OCI-M1 (cell line): ENCODE results near the gene OTOA.
"Not testable (repeated sequence)": the region's sequence is repeated elsewhere in the genome, so short reads cannot be mapped to it uniquely, and the experiment has no call there.

Source experiments
- DNase-seq: peaks from one replicate; lab custom pipeline; 2025; lab: John Stamatoyannopoulos, UW

Gene OTOA

DNA sequence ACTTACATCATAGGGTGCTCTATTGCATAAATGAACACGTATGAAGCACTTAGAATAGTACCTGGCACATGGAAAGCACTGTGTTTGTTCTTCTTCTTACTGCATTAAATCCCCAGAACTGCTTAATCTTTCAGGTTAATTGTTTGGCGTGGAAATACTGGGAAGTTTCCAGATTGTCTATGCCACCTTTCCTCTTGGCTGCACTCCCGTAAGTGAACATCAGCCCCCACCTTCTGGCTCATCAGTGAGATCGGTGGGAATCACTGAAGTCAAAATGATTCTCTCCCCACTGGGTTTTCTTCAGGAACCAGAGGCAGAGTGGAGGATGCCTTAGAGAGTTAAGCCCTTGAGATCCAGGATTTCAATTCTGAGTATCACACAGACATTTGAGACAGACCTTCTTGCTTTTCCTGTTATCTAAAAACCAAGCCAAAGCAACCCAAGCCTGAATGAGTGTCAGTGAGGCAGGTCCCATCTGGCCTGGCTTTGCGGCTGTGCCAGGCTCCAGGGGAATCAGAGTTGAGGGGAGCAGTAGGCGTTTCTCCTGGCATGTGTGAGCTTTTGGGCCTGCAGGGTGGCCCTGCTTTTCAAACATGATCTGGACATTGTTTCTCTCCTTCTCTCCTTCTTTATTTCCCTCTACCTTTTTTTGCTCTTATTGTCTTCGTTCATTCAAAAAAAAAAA, 59.1 kb downstream of the OTOA start:
- no peak for DNase-seq

DNA sequence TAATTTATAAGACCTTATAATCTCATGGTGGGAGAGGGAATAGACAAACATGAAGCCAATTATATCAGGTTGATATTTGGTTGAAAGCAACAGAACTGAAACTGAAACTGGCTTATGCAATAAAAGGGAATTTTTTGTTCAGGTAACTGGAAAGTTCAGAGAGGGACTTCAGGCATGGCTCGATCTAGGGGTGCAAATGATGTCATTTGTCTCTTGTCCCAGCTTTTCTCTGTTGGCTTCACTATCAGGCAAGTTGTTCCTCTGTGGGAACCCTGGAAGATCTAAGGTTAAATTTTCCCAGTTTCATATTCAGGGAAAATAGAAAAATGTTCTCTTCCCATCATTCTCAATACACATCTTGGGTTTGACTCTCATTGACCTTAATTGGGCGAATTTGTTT, 59.8 kb downstream of the OTOA start:
- peak; percentile 31 for DNase-seq

DNA sequence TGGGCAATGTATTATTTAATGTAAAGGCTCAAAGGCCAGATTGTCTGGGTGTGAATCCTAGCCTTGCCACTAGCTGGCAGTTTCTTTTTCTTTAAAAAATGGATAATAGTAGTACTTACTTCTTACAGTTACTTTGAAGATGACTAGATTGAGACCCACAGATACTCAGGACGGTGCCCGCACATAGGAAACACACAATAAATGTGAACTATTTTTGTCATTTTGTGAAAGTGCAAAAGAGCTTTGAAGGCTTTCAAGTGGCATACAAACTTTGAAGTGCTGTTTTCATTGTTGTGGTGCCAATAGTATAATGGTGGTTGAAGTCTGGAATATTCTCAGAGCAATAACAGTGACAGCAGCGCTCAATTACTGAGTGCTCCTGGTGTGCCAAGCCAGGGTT, 63.6 kb downstream of the OTOA start:
- no peak for DNase-seq

DNA sequence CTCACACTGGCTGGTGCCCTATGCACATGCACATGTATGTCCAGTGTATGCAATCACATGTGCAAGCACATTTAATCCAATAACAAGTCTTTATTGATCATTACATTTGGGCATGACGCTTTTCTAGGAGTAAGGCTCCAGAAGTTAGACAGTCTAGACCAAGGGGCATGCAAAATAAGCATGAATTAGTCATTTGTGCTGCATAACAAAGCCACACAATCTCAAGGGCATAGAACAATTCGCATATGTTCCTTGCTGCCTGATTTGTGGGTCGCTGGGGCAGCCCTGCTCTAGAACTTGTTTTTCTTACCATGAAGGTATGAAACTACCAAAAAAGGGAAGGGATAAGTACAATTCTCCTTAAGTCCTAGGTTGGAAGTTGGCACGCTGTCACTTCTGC, 67.5 kb downstream of the OTOA start:
- not testable (repeated sequence) for DNase-seq

DNA sequence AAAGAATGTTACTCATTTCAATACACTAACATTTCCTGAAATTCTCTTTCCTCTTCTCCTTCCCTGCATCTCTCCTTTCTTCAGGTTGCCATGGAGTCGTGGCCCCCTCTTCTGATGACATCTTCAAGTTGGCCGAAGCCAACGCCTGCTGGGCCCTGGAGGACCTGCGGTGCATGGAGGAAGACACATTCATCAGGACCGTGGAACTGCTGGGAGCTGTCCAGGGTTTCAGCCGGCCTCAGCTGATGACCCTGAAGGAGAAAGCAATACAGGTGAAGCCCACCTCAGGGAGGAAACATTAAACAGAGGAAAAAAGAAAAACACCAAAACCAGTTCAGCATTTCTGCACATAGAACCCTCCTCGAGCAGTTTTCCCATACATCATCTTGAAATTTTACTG, 76.9 kb downstream of the OTOA start:
- not testable (repeated sequence) for DNase-seq

DNA sequence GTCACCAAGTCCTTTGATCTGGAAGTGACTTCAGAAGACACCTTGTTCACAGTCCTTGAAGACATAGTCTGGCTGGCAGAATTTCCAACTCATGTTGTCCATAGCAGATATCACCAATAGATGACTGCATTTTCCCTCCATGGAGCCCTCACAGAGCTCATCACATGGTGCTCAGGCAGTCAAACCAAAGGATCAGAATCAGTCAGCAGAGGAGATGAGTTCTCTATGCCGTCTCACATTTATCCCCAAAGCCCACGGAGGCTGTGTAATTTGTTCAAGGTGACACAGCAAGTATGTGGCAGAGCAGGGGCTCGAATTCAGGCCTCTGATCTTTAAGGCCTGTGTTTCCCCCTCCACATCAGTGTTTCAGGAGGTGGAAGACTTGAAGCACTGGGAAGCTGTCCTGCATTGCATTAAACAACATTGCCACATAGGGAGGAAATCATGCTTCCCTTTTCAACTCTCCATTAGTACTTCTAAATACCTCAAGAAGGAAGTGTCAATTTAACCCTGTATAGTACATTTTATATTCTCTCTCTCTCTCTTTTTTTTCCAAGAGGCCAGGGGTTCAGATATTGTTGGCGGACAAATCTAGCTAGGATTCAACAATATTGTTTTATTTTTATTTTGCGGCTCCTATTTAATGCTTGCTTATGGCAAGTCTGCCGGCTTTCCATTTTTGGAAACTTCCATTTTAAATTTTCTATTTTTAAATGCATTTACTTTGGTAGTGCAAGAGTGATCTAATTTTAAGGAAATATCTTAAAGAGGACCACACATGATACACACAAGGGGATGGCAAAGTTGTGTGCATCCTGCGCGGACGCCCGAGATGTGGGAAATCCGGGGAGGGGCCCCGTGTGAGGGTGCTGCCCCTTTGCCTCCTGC, 92.7 kb downstream of the OTOA start:
- not testable (repeated sequence) for DNase-seq

DNA sequence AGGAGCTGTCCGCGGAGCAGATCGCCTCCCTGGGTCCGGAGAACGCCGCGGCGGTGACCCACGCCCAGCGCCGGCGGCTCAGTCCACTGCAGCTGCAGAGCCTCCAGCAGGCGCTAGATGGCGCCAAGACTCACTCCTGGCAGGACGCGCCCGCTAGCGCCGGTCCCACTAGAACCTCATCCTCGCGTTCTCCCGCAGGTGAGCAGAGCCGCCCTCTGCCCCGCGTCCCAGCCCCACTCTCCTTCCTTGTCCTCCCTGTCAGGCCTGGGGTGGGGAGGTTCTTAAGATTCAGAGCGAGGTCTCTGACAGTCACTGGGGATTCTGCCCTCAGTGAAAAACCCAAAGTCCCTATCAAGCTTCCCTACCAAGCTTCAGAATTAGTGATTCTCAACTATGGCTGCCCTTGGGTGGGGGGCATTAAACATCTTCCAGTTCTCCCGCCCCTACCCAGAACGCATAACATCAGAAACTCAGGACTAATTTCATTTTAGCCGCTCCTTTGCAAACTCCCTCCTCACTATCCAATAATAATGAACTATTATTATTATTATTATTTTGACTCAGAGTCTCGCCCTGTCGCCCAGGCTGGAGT, 93.4 kb downstream of the OTOA start:
- not testable (repeated sequence) for DNase-seq

DNA sequence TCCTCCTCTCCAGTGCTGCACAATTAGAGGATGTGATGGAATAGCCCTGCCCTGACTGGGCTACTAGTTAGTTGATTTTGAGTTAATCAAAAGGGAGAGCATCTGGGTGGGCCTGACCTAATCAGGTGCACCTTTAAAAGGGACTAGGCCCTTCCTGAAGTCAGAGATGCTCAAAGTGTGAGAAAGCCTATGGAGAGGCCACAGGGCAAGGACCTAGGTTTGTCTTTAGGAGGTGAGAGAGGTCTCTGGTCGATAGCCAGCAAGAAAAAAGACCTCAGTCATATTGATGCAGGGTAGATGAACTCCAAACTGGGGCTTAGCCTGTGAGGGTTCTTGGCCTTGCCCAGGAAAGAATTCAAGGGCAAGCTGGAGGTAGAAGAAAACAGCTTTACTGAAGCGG, 104.5 kb downstream of the OTOA start:
- not testable (repeated sequence) for DNase-seq

DNA sequence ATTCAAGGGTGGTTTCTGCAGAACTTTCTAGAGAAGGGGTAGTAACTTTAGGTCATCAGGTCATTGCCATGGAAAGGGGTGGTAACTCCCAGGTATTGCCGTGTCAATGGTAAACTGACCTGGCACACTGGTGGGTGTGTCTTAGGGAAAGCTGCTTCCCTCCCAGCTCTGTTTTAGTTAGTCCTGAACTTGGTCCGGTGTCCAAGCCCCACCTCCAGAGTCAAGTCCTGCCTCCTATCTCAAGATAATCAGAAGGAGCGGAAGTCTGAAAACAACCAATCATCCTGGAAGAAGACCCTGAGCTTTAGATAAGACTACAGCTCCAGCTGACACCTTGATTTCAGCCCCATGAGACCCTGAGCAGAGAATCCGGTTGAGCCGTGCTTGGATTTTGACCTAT, 105.0 kb downstream of the OTOA start:
- DNase-seq: not testable (repeated sequence)

DNA sequence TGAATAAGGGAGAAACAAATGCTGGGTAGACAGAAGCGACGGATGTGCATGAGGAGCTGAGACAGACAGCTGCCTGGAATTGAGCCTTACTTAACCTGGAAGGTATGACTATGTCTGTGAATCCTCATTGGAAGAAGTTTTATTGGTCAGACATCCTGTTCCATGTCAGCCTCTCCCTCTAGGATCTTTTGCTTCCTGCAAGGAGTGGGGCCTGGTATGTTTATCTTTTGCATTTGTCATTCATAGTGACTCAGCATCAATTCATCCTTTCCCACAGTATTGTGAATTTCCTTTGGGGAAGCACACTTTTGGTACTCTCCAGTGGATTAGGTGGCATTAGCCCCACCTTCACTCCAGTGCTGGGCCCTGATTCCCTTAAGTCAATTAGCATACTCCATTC, 105.5 kb downstream of the OTOA start:
- not testable (repeated sequence) for DNase-seq

DNA sequence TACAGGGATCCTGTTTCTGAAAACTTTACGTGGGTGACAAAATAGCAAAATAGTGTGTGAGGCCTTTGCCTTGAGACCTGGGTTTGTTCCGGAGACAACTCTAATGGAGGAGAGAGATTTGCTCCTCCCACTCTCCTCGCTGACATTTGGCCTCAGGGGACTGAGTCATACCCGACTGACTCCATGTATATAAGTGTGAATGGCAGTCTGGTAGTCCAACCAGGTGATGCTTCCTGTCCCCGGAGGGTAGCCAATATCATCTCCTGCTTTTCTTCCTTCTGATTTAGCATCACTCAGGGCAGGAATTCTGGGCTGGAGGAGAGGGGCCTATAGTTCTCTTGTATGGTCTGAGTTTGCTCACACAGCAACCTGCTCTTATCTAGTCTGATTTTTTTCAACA, 106.8 kb downstream of the OTOA start:
- not testable (repeated sequence) for DNase-seq

DNA sequence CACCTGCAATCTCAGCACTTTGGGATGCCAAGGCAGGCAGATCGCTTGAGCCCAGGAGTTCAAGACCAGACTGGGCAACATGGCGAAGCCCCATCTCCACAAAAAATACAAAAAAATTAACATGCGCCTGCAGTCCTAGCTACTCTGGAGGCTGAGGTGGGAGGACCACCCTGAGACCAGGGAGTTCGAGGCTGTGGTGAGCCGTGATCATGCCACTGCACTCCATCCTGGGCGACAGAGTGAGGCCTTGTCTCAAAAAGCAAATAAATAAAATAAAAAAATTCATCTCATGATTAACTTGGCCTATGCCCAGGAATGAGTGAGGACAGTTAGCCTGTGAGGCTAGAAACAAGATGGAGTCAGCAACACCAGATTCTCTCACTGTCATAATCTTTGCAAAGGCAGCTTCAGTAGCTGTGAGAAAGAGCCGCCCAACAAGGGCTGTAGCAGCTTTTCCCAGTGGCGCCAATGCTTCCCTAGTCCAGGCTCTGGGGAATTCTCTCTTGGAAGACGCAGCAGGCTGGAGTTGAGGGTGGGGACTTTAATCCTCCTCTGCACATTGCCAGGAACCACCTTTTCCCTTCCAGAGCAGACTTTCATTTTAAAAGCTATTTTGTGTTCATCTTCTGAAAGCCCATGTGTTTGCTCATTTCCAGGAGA, 108.9 kb downstream of the OTOA start:
- not testable (repeated sequence) for DNase-seq

DNA sequence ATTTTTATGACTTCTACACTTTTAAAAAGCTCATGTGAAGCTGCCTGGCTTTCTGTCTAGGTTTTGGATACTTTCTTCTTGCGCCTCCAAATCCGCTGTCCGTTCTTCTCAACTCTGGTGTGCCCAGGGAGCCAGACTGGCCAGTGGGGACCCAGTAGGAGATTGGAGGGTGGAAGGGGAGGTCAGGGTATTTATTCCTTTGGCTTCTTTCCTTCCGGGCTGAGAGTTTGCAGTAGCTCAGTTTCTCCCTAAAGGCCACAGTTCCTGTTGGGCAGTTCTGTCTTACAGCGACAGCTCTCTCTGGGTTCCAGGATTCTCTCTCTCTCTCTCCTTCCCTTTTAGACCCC, 109.4 kb downstream of the OTOA start:
- not testable (repeated sequence) for DNase-seq

DNA sequence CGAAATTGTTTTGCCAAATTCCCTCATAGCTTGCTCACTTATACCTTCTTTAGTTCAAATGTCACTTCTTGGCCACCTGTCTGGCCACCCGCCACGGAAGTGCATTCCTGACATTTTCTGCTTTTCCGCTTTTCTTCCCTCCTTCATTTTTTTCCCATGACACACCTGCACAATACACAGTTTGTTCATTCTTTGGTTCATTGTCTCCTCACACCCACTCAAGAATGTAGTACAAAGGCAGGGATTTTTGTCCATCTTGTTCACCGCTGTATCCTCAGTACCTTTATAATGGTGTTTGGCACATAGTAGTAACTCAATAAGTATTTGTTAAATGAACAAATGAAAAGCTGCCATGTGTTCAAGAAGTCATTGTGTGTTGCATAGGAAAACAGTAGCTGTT, 116.8 kb downstream of the OTOA start:
- DNase-seq: not testable (repeated sequence)

DNA sequence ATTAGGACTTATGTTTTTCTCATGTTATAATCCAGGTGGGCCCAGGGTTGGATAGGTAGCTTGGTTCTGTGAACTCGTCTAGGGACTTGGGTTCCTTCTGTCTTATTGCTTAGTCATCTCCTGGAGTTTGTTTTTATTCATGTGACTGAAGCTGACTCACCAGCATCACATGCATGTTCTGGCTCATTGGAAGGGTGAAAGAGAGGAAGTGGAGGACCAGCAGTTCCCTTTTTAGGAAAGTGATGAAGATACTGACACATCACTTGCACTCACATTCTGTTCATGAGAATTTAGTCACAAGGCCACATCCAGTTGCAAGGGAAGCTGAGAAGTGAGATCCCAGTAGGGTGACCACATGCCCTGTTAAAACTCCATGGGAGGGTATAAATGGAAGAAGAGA, 126.7 kb downstream of the OTOA start:
- not testable (repeated sequence) for DNase-seq

DNA sequence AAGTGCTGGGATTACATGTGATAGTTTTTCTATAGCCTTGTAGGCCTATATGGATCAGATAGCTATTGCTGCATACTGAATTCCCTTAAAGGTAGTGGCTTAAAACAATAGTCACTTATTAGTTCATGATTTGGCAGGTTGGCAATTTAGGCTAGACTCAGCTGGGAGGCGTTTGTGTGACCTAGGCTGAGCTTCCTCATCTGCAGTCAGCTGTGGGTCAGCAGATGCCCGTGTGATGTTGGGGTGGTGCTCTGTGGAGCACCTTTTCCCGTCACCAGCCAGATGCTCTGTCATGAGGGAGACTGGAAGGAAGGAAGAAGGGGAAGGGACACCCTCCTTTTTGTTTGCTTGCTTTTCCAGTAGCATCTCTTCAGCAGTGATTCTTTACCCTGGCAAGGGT, 129.5 kb downstream of the OTOA start:
- DNase-seq: not testable (repeated sequence)

DNA sequence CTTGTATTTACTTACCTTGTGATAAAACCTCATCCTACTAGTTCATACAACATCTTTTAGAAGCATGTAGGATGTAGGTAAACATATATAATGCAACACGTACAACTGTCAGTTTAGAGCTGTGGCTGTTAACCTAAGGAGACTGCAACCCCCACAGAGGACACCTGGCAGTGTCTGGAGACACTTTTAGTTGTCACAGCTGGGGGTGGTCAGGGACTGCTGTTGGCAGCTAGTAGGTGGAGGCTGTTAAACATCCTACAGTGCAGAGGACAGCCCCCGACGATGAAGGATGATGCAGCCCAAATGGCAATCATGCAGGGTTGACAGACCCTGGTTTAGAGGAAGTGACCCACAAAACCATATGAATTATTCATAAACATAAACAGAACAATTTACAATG, 134.8 kb downstream of the OTOA start:
- not testable (repeated sequence) for DNase-seq

DNA sequence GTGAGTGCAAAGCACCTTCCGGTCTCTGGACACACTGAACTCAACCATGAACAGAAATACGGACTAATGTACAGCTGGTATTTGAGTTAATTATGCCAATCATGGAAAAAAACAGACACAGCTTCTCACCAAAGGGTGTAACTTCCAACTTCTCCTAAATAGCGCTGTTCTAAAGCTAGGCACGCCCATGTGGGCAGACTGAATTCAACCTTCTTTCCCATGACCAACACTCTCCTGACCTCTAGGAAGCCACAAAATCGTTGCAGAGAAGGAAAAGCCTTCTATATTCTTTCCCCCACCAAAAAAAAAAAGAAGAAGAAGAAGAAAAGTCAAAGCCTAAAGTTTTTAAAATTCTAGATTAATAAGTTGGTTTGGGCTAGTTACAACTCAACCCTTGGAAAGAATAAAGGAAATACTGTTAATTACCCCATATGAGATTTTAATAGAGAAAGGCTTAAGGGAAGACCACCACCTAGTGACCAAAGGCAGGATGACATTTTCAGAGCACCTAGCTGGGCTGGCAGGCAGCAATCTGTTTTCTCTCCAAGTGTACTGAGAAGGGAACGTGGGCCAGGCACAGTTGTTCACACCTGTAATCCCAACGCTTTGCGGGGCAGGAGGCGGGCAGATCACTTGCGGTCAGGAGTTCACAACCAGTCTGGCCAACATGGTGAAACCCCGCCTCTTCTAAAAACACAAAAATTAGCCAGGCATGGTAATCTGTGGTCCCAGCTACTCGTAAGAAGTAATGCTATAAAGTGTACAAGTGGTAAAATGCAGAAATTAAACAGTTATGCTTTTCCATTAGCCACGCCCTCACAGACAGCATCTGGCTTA, 138.0 kb downstream of the OTOA start:
- DNase-seq: peak; percentile 60

DNA sequence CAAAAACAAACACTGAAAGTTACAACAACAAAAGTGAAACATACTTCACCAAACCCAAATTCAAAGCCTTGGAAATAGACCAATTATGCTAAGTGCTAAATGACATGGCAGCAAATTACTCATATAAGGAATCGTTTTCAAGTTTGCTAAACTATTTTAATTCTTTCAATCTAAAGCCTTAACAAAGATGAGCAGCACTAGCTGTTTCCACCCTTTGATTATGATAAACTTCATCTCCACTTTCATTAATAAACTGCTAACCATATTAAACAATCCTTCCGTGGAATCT, 138.6 kb downstream of the OTOA start:
- DNase-seq: not testable (repeated sequence)
